Measurements from ENCODE around the gene STOML1.
"Not testable (repeated sequence)": the region's sequence is repeated elsewhere in the genome, so short reads cannot be mapped to it uniquely, and the experiment has no call there.

STOML1 gene

GRCh38 chr15:73960472-73961070 is 31.5 kb downstream of the STOML1 start:
- not testable (repeated sequence) for DNase-seq

- DNase-seq, result no peak
Observed at GRCh38 chr15:73959801-73960200, 32.3 kb downstream of the STOML1 start.

- peak in 1 of 5 donors; percentile 75 for DNase-seq
Observed at GRCh38 chr15:73959012-73959581, 33.0 kb downstream of the STOML1 start.

- DNase-seq, result no peak
Observed at GRCh38 chr15:73957785-73958184, 34.3 kb downstream of the STOML1 start.

GRCh38 chr15:73957276-73957675 is 34.8 kb downstream of the STOML1 start:
- DNase-seq, result no peak

GRCh38 chr15:73956743-73957135 is 35.4 kb downstream of the STOML1 start:
- no peak for DNase-seq

- DNase-seq, result no peak
Observed at GRCh38 chr15:73955861-73956742, 36.0 kb downstream of the STOML1 start.

GRCh38 chr15:73955326-73955725 is 36.8 kb downstream of the STOML1 start:
- no peak for DNase-seq

GRCh38 chr15:73954188-73955145 is 37.6 kb downstream of the STOML1 start:
- no peak for DNase-seq

- DNase-seq, result no peak
Observed at GRCh38 chr15:73952913-73953750, 39.0 kb downstream of the STOML1 start.

- no peak for DNase-seq
Observed at GRCh38 chr15:73952171-73952912, 39.8 kb downstream of the STOML1 start.

GRCh38 chr15:73951601-73952000 is 40.5 kb downstream of the STOML1 start:
- no peak for DNase-seq

GRCh38 chr15:73950831-73951561 is 41.1 kb downstream of the STOML1 start:
- peak; percentile 44 to 74 (median 59) for DNase-seq

GRCh38 chr15:73950479-73950830 is 41.6 kb downstream of the STOML1 start:
- no peak for DNase-seq

- no peak for DNase-seq
Observed at GRCh38 chr15:73949496-73949895, 42.6 kb downstream of the STOML1 start.

- DNase-seq, result no peak
Observed at GRCh38 chr15:73948982-73949381, 43.1 kb downstream of the STOML1 start.

GRCh38 chr15:73948396-73948795 is 43.7 kb downstream of the STOML1 start:
- DNase-seq, result no peak

GRCh38 chr15:73947651-73948050 is 44.4 kb downstream of the STOML1 start:
- DNase-seq, result no peak

- no peak for DNase-seq
Observed at GRCh38 chr15:73946795-73947370, 45.2 kb downstream of the STOML1 start.
